GM23338 (cell line): Measurements from ENCODE around the gene RPL32. TPM values are rescaled to one million over a fixed set of nuclear protein-coding genes. Genes with fewer than 3 reads are reported as not detected.

Source experiments
- CREB1 ChIP-seq: fragments of 250-450 bp; sonication (Bioruptor Pico); IDR thresholded peaks from 2 replicates; pipeline ENCODE4 v1.5.0; 2020; ENCODE audit warnings: low read depth, mild to moderate bottlenecking, moderate library complexity
- EZH2 ChIP-seq: fragments of 200-600 bp; sonication (generic); IDR thresholded peaks from one replicate; pipeline ENCODE4 v1.8.0; 2017; ENCODE audit warnings: antibody characterized with exemption, mild to moderate bottlenecking, low read depth; ENCODE audit not compliant: unreplicated experiment
- EZH2phosphoT487 ChIP-seq: fragments of 200-600 bp; sonication (generic); IDR thresholded peaks from one replicate; pipeline ENCODE4 v1.8.1; 2018; ENCODE audit warnings: antibody characterized with exemption; ENCODE audit not compliant: unreplicated experiment
- STAT1 ChIP-seq: IDR thresholded peaks from one replicate; pipeline ENCODE4 v1.6.1; 2016; ENCODE audit warnings: antibody characterized with exemption; ENCODE audit not compliant: unreplicated experiment
- ZNF114 ChIP-seq: fragments of 250-450 bp; sonication (Bioruptor Pico); IDR thresholded peaks from 2 replicates; pipeline ENCODE4 v1.5.0; 2020; ENCODE audit warnings: mild to moderate bottlenecking, moderate library complexity
- ZNF331 ChIP-seq: fragments of 250-450 bp; sonication (Bioruptor Pico); IDR thresholded peaks from 2 replicates; pipeline ENCODE4 v1.5.0; 2020; ENCODE audit warnings: low read depth, mild to moderate bottlenecking, moderate library complexity
- polyA plus RNA-seq: library from polyadenylated mRNA; unstranded; fragments of >200 nt; fragmentation: Nextera tagmentation; extraction: Ambion mirVana; gene quantifications from 2 replicates; pipeline ENCODE4 v1.2.1, GENCODE V29; 2016
- total RNA-seq: library from RNA; depleted of rRNA; stranded (reverse); fragments of >200 nt; shearing (Covaris generic); gene quantifications from 2 replicates; pipeline ENCODE4 v1.2.3, GENCODE V29; 2014
- TF ChIP-seq, protein P1 (sequence below): fragments of 250-450 bp; sonication (Bioruptor Pico); IDR thresholded peaks from 2 replicates; pipeline ENCODE4 v1.5.0; 2020; ENCODE audit warnings: mild to moderate bottlenecking, moderate library complexity
- TF ChIP-seq, protein P2 (sequence below): IDR thresholded peaks from 2 replicates; pipeline ENCODE4 v1.6.1; 2016; ENCODE audit warnings: antibody characterized with exemption
- TF ChIP-seq, protein P3 (sequence below), 2 experiments: fragments of 200-600 bp in 1 of 2; sonication (generic) in 1 of 2; conservative IDR thresholded peaks; 2 replicates each; pipeline versions ENCODE4 v1.5.1 to v1.6.1; 2016 to 2017; ENCODE audit warnings: antibody characterized with exemption in 2 of 2, low read depth in 2 of 2, mild to moderate bottlenecking in 2 of 2, moderate library complexity in 1 of 2

The RPL32 gene
- total and polyA plus RNA-seq, 2 experiments from 2014 or later, result 561 to 2,550 TPM

DNA sequence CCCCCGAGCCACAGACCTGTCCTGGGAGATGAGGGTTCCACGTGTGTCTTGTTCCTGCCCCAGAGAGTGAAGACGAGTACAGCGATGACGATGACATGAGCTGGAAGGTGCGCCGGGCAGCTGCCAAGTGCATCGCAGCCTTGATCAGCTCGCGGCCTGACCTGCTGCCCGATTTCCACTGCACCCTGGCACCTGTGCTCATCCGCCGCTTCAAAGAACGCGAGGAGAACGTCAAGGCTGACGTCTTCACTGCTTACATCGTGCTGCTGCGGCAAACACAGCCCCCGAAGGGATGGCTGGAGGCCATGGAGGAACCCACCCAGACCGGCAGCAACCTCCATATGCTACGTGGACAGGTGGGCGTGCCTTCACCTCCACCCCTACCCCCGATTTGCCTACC is 26.3 kb downstream of the RPL32 start (continued):
- TF ChIP-seq, protein P1, sequence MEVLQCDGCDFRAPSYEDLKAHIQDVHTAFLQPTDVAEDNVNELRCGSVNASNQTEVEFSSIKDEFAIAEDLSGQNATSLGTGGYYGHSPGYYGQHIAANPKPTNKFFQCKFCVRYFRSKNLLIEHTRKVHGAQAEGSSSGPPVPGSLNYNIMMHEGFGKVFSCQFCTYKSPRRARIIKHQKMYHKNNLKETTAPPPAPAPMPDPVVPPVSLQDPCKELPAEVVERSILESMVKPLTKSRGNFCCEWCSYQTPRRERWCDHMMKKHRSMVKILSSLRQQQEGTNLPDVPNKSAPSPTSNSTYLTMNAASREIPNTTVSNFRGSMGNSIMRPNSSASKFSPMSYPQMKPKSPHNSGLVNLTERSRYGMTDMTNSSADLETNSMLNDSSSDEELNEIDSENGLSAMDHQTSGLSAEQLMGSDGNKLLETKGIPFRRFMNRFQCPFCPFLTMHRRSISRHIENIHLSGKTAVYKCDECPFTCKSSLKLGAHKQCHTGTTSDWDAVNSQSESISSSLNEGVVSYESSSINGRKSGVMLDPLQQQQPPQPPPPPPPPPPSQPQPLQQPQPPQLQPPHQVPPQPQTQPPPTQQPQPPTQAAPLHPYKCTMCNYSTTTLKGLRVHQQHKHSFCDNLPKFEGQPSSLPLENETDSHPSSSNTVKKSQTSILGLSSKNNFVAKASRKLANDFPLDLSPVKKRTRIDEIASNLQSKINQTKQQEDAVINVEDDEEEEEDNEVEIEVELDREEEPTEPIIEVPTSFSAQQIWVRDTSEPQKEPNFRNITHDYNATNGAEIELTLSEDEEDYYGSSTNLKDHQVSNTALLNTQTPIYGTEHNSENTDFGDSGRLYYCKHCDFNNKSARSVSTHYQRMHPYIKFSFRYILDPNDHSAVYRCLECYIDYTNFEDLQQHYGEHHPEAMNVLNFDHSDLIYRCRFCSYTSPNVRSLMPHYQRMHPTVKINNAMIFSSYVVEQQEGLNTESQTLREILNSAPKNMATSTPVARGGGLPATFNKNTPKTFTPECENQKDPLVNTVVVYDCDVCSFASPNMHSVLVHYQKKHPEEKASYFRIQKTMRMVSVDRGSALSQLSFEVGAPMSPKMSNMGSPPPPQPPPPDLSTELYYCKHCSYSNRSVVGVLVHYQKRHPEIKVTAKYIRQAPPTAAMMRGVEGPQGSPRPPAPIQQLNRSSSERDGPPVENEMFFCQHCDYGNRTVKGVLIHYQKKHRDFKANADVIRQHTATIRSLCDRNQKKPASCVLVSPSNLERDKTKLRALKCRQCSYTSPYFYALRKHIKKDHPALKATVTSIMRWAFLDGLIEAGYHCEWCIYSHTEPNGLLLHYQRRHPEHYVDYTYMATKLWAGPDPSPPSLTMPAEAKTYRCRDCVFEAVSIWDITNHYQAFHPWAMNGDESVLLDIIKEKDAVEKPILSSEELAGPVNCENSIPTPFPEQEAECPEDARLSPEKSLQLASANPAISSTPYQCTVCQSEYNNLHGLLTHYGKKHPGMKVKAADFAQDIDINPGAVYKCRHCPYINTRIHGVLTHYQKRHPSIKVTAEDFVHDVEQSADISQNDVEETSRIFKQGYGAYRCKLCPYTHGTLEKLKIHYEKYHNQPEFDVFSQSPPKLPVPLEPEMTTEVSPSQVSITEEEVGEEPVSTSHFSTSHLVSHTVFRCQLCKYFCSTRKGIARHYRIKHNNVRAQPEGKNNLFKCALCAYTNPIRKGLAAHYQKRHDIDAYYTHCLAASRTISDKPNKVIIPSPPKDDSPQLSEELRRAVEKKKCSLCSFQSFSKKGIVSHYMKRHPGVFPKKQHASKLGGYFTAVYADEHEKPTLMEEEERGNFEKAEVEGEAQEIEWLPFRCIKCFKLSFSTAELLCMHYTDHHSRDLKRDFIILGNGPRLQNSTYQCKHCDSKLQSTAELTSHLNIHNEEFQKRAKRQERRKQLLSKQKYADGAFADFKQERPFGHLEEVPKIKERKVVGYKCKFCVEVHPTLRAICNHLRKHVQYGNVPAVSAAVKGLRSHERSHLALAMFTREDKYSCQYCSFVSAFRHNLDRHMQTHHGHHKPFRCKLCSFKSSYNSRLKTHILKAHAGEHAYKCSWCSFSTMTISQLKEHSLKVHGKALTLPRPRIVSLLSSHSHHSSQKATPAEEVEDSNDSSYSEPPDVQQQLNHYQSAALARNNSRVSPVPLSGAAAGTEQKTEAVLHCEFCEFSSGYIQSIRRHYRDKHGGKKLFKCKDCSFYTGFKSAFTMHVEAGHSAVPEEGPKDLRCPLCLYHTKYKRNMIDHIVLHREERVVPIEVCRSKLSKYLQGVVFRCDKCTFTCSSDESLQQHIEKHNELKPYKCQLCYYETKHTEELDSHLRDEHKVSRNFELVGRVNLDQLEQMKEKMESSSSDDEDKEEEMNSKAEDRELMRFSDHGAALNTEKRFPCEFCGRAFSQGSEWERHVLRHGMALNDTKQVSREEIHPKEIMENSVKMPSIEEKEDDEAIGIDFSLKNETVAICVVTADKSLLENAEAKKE (CRISPR knock-in tag), result no peak
- TF ChIP-seq CREB1 (CRISPR knock-in tag) (no peak), EZH2phosphoT487 (no peak), ZNF331 (CRISPR knock-in tag) (no peak), STAT1 (no peak), EZH2 (no peak), ZNF114 (no peak)
- TF ChIP-seq, protein P2, sequence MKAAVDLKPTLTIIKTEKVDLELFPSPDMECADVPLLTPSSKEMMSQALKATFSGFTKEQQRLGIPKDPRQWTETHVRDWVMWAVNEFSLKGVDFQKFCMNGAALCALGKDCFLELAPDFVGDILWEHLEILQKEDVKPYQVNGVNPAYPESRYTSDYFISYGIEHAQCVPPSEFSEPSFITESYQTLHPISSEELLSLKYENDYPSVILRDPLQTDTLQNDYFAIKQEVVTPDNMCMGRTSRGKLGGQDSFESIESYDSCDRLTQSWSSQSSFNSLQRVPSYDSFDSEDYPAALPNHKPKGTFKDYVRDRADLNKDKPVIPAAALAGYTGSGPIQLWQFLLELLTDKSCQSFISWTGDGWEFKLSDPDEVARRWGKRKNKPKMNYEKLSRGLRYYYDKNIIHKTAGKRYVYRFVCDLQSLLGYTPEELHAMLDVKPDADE, result no peak
- TF ChIP-seq, protein P3, sequence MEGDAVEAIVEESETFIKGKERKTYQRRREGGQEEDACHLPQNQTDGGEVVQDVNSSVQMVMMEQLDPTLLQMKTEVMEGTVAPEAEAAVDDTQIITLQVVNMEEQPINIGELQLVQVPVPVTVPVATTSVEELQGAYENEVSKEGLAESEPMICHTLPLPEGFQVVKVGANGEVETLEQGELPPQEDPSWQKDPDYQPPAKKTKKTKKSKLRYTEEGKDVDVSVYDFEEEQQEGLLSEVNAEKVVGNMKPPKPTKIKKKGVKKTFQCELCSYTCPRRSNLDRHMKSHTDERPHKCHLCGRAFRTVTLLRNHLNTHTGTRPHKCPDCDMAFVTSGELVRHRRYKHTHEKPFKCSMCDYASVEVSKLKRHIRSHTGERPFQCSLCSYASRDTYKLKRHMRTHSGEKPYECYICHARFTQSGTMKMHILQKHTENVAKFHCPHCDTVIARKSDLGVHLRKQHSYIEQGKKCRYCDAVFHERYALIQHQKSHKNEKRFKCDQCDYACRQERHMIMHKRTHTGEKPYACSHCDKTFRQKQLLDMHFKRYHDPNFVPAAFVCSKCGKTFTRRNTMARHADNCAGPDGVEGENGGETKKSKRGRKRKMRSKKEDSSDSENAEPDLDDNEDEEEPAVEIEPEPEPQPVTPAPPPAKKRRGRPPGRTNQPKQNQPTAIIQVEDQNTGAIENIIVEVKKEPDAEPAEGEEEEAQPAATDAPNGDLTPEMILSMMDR (conservative IDR thresholded peaks at IDR 0.05; ENCODE audit: low read depth in 2 of 2), result no peak
